PC-9 (cell line): ENCODE measurements around the gene PRLR. TPM values are rescaled to one million over a fixed set of nuclear protein-coding genes. Genes with fewer than 3 reads are reported as not detected.

Source experiments
- BruUV-seq: library from RNA; stranded (reverse); fragments of 400-500 nt; replicated peaks from 2 replicates; lab custom pipeline; 2021; lab: Mats Ljungman, UMichigan
- CTCF ChIA-PET: fragments of 300-600 bp; sonication (Branson Sonifier 250); formaldehyde crosslinking; loops from one replicate; lab custom pipeline; 2022; ENCODE audit warnings: antibody characterized with exemption; lab: Charles Lee
- POLR2A ChIA-PET: fragments of 300-600 bp; sonication (Branson Sonifier 250); formaldehyde crosslinking; loops from one replicate; lab custom pipeline; 2022; ENCODE audit warnings: antibody characterized with exemption; ENCODE audit not compliant: unreplicated experiment; lab: Charles Lee
- DNase-seq, 2 experiments: peaks; one replicate each; pipeline versions ENCODE4 v3.0.0 to v3.0.0-alpha.2; 2015 to 2022; ENCODE audit warnings: mixed read lengths in 1 of 2
- H2AFZ ChIP-seq: fragments of 200-600 bp; sonication (generic); 2 replicates; pipeline ENCODE4 v1.8.1; 2017; ENCODE audit warnings: antibody characterized with exemption
- H3F3A ChIP-seq: fragments of 200-600 bp; sonication (generic); 2 replicates; pipeline ENCODE4 v1.8.1; 2017; ENCODE audit warnings: antibody characterized with exemption, mild to moderate bottlenecking, low read depth; ENCODE audit not compliant: insufficient read depth
- H3K27ac ChIP-seq: fragments of 200-600 bp; sonication (generic); 2 replicates; pipeline ENCODE4 v1.6.1; 2016; ENCODE audit warnings: mixed run types
- H3K27me3 ChIP-seq: fragments of 200-600 bp; sonication (generic); 2 replicates; pipeline ENCODE4 v1.6.1; 2016; ENCODE audit warnings: low read depth, mixed run types; ENCODE audit not compliant: insufficient read depth
- H3K36me3 ChIP-seq: fragments of 200-600 bp; sonication (generic); 2 replicates; pipeline ENCODE4 v1.6.1; 2016; ENCODE audit warnings: low read depth, mixed run types
- H3K4me1 ChIP-seq: fragments of 200-600 bp; sonication (generic); replicated peaks from 2 replicates; pipeline ENCODE4 v1.6.1; 2016; ENCODE audit warnings: mixed run types; ENCODE audit not compliant: insufficient read depth
- H3K4me2 ChIP-seq: fragments of 200-600 bp; sonication (generic); 2 replicates; pipeline ENCODE4 v1.6.1; 2017; ENCODE audit warnings: mixed run types
- H3K4me3 ChIP-seq: fragments of 200-600 bp; sonication (generic); 2 replicates; pipeline ENCODE4 v1.6.1; 2016; ENCODE audit warnings: mixed run types
- H3K79me2 ChIP-seq: fragments of 200-600 bp; sonication (generic); 2 replicates; pipeline ENCODE4 v1.6.1; 2017; ENCODE audit warnings: low read depth, mixed run types
- H3K9me2 ChIP-seq: fragments of 200-600 bp; sonication (generic); 2 replicates; pipeline ENCODE4 v1.8.1; 2017; ENCODE audit warnings: mild to moderate bottlenecking; ENCODE audit not compliant: insufficient read depth
- H3K9me3 ChIP-seq: fragments of 200-600 bp; sonication (generic); 2 replicates; pipeline ENCODE4 v1.8.1; 2016; ENCODE audit warnings: low read depth; ENCODE audit not compliant: insufficient read depth
- H4K20me1 ChIP-seq: fragments of 200-600 bp; sonication (generic); 2 replicates; pipeline ENCODE4 v1.8.1; 2017; ENCODE audit not compliant: insufficient read depth
- EZH2 ChIP-seq: fragments of 200-600 bp; sonication (generic); IDR thresholded peaks from 2 replicates; pipeline ENCODE4 v1.8.0; 2017; ENCODE audit warnings: antibody characterized with exemption, low read depth
- intact Hi-C: fragments of 100-400 bp; cut with micrococcal nuclease; formaldehyde crosslinking; loops from one replicate; pipeline ENCODE4 v1.10.0; 2022; ENCODE audit not compliant: unreplicated experiment
- total RNA-seq: library from RNA; stranded (reverse); gene quantifications from 2 replicates; pipeline ENCODE4 v1.2.3, GENCODE V29; 2021
- TF ChIP-seq, protein P1 (sequence below): fragments of 200-600 bp; sonication (generic); conservative IDR thresholded peaks from 2 replicates; pipeline ENCODE4 v1.6.1; 2017; ENCODE audit warnings: mixed run types, antibody characterized with exemption, mild to moderate bottlenecking, moderate library complexity

The PRLR gene
- total RNA-seq, 1 experiment from 2014 or later = not detected

DNA sequence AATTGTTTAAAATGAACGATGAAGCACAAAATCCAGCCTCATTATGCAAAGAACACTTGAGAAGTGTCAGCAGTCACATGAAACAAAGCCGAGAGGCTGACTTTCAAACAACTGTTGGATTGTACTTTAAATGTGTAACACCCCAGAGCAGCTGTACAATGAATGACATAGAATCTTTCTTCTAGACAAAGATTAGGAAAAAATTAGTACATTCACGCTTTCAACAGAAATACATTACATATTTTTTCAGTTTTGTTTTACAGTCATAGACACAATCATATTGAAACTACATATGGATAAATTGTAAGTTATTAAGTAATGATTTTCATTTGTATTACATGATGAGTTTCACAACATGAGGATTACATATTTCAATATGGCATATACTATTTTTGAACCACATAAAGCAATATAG, 171.9 kb downstream of the PRLR start:
- Histone ChIP-seq H2AFZ (no peak overlapping the region), H3K36me3 (no peaks in the 10 kb centered on the region), H3K27ac (no peak overlapping the region), H3K4me2 (no peak overlapping the region), H3K79me2 (no peaks in the 10 kb centered on the region), H3F3A (no peaks in the 10 kb centered on the region), H3K9me3 (no peaks in the 10 kb centered on the region), H3K4me3 (no peak overlapping the region), H4K20me1 (no peaks in the 10 kb centered on the region), H3K4me1 (no peaks in the 10 kb centered on the region), H3K27me3 (peaks cover 67% of the 10 kb centered on the region), H3K9me2 (no peaks in the 10 kb centered on the region)
- CTCF ChIA-PET = no interaction called here
- intact Hi-C loops = no loop called here
- POLR2A ChIA-PET = no interaction called here
- BruUV-seq = no TSS peak
- TF ChIP-seq, protein P1, sequence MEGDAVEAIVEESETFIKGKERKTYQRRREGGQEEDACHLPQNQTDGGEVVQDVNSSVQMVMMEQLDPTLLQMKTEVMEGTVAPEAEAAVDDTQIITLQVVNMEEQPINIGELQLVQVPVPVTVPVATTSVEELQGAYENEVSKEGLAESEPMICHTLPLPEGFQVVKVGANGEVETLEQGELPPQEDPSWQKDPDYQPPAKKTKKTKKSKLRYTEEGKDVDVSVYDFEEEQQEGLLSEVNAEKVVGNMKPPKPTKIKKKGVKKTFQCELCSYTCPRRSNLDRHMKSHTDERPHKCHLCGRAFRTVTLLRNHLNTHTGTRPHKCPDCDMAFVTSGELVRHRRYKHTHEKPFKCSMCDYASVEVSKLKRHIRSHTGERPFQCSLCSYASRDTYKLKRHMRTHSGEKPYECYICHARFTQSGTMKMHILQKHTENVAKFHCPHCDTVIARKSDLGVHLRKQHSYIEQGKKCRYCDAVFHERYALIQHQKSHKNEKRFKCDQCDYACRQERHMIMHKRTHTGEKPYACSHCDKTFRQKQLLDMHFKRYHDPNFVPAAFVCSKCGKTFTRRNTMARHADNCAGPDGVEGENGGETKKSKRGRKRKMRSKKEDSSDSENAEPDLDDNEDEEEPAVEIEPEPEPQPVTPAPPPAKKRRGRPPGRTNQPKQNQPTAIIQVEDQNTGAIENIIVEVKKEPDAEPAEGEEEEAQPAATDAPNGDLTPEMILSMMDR = no peak
- no peak for TF ChIP-seq EZH2
- DNase-seq = no peak

DNA sequence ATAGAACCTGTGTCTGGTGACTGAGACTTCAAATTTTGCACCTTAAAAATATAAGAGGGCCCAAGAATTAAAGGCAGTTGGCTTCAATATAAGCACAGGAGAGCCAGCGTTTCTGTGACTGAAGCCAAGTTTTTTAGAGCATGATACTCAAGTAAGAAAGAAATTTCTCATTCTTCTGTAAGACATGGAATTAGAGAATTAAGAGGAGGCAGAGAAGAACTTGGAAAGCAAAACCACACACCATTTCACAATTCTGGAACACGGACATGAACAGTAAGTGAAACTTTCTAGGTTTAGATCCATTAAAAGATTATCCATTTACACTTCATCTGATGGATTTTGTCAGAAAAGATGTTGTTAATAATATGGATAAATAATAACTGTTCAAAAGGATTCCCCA, 173.6 kb downstream of the PRLR start:
- Histone ChIP-seq H3K9me2 (no peaks in the 10 kb centered on the region), H3K27ac (no peak overlapping the region), H3K9me3 (no peaks in the 10 kb centered on the region), H3K27me3 (peaks cover 72% of the 10 kb centered on the region), H3K4me2 (no peak overlapping the region), H4K20me1 (no peaks in the 10 kb centered on the region), H3F3A (no peaks in the 10 kb centered on the region), H3K4me1 (no peaks in the 10 kb centered on the region), H3K79me2 (no peaks in the 10 kb centered on the region), H3K4me3 (no peak overlapping the region), H3K36me3 (no peaks in the 10 kb centered on the region), H2AFZ (no peak overlapping the region)
- intact Hi-C loops = no loop called here
- DNase-seq = no peak
- ChIA-PET CTCF (no interaction called here), POLR2A (no interaction called here)
- no TSS peak for BruUV-seq
- TF ChIP-seq, protein P1 = no peak
- no peak for TF ChIP-seq EZH2

DNA sequence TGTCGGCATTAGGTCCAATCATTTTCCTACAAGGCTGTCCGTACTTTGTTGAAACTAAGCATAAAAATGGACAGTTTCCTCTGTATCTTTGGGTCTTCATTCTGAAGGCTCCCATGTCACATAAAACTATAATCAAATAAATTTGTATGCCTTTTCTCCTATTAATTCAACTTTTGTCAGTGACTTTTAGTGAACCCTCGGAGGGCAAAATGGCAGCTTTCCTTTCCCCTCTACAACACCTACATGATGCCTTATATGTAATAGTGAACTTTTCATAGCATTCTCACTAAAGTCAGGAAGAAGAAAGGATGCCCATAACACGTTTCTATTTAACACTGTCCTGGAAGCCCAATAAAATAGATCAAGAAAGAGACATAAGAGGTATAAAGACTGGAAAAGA, 177.4 kb downstream of the PRLR start:
- no peaks in the 10 kb centered on the region for H3K4me1 ChIP-seq
- H3K4me3 ChIP-seq = no peak overlapping the region
- no peaks in the 10 kb centered on the region for H3K9me2 ChIP-seq
- no peak overlapping the region for H3K4me2 ChIP-seq
- no TSS peak for BruUV-seq
- no peaks in the 10 kb centered on the region for H3K9me3 ChIP-seq
- no peaks in the 10 kb centered on the region for H3F3A ChIP-seq
- H3K27ac ChIP-seq = no peak overlapping the region
- H3K36me3 ChIP-seq = no peaks in the 10 kb centered on the region
- ChIA-PET CTCF (no interaction called here), POLR2A (no interaction called here)
- peaks cover 86% of the 10 kb centered on the region for H3K27me3 ChIP-seq
- no peak for DNase-seq
- H3K79me2 ChIP-seq = no peaks in the 10 kb centered on the region
- no peak overlapping the region for H2AFZ ChIP-seq
- TF ChIP-seq, protein P1 = no peak
- no peak for TF ChIP-seq EZH2
- no peaks in the 10 kb centered on the region; the same call in 1 of the 2 replicates for H4K20me1 ChIP-seq
- intact Hi-C loops = no loop called here
